Prostate gland (tissue), 2 donors: Measurements from ENCODE around the gene ACYP1.

ENCODE experiments used
- POLR2A ChIP-seq: fragments of 450-650 bp; IDR thresholded peaks from one replicate; pipeline ENCODE4 v1.6.1; 2016; ENCODE audit warnings: antibody characterized with exemption, mild to moderate bottlenecking
- TF ChIP-seq, protein P1 (sequence below), 4 experiments: fragments of 200-600 bp in 2 of 4; fragments of 450-650 bp in 2 of 4; sonication (generic) in 2 of 4; IDR thresholded peaks; 1 replicate in 3 of 4; 2 replicates in 1 of 4; pipeline ENCODE4 v1.5.1; 2016 to 2019; ENCODE audit warnings: antibody characterized with exemption in 4 of 4, mild to moderate bottlenecking in 2 of 4, moderate library complexity in 2 of 4

DNA sequence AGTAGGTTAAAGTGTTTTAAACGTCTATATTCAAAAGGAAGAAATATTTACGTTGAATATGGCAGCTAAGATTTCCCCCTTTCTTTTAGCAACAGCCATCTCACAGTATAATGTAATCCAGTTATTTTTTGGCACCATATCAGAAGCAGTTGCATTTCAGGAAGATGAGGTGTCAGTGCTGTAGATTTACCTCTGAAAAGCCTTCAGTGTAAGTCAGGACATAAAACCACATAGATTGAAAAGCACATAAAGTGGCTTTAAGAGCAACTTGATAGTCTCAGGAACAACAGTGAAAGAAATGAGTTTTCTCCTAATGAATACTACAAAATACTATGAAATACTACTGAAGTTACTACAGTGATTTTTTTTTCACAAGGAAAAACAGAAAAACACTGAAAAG, 19.5 kb downstream of the ACYP1 start:
- TF ChIP-seq, protein P1, sequence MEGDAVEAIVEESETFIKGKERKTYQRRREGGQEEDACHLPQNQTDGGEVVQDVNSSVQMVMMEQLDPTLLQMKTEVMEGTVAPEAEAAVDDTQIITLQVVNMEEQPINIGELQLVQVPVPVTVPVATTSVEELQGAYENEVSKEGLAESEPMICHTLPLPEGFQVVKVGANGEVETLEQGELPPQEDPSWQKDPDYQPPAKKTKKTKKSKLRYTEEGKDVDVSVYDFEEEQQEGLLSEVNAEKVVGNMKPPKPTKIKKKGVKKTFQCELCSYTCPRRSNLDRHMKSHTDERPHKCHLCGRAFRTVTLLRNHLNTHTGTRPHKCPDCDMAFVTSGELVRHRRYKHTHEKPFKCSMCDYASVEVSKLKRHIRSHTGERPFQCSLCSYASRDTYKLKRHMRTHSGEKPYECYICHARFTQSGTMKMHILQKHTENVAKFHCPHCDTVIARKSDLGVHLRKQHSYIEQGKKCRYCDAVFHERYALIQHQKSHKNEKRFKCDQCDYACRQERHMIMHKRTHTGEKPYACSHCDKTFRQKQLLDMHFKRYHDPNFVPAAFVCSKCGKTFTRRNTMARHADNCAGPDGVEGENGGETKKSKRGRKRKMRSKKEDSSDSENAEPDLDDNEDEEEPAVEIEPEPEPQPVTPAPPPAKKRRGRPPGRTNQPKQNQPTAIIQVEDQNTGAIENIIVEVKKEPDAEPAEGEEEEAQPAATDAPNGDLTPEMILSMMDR (IDR thresholded peaks at IDR 0.05): no peak
- TF ChIP-seq POLR2A: no peak
